NCI-H1436 (cell line): ENCODE results near the gene TMEM270.

Experiments used
- DNase-seq: peaks from one replicate; lab custom pipeline; 2025; lab: John Stamatoyannopoulos, UW

The TMEM270 gene

DNA sequence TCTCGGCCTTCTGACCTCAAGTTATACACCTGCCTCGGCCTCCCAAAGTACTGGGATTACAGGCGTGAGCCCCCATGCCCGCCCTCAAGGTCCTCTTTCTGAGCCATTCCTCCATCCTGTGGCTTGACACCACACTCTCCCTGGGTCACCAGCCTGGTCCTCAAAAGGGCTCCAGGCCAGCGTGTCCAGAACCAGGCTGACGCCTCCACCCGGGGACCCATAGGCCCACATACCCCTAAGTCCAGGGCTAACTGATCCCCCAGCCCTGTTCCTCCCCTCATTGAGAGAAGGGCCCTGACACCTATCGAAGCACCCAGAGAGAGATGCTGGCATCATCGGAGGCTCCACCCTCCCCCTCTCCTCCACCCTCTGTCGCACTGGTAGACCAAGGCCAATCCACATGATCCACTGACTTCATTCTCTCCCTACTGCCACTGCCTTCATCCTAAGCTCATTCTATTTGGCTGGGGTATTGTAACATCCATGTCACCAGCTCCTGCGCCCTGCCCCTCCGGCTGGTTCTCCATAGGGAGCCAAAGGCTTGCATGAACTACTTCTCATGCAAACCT lies 46.7 kb downstream of the TMEM270 start:
- no peak for DNase-seq

DNA sequence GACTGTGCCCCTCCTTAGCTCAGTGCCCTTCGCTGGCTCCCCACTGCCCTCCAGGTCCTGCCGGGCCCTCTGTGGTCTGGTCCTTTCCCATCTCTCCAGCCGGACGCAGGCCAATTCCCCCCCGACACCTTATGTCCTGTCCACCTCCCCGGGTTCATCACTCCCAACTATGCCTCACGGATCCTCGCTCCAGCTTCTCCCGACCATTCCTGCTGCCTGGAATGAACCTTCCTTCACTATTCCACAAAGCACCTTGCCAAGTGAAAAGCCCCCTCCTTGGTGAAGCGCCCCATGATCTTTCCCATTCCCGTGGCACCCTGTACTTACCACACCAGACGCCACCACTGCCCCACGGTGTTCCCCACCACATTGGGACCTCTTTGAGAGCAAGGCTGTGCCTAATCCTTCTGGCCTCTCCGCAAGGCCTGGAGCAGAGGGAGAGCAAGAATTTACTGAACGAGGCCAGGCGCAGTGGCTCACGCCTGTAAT lies 47.2 kb downstream of the TMEM270 start:
- no peak for DNase-seq

- no peak for DNase-seq
Measured at GRCh38 chr7:73909051-73909941, 48.3 kb downstream of the TMEM270 start.

- DNase-seq = no peak
Measured at GRCh38 chr7:73909996-73910395, 49.0 kb downstream of the TMEM270 start.

GRCh38 chr7:73912223-73912622 lies 51.3 kb downstream of the TMEM270 start:
- no peak for DNase-seq
